ENCODE data around the gene ATP9B. TPM values are rescaled to one million over a fixed set of nuclear protein-coding genes. Genes with fewer than 3 reads are reported as not detected.
"Not testable (repeated sequence)": the region's sequence is repeated elsewhere in the genome, so short reads cannot be mapped to it uniquely, and the experiment has no call there.

Gene ATP9B
- total RNA-seq, 1 experiment from 2014 or later: 15.6 TPM

- TF ChIP-seq, protein P1, sequence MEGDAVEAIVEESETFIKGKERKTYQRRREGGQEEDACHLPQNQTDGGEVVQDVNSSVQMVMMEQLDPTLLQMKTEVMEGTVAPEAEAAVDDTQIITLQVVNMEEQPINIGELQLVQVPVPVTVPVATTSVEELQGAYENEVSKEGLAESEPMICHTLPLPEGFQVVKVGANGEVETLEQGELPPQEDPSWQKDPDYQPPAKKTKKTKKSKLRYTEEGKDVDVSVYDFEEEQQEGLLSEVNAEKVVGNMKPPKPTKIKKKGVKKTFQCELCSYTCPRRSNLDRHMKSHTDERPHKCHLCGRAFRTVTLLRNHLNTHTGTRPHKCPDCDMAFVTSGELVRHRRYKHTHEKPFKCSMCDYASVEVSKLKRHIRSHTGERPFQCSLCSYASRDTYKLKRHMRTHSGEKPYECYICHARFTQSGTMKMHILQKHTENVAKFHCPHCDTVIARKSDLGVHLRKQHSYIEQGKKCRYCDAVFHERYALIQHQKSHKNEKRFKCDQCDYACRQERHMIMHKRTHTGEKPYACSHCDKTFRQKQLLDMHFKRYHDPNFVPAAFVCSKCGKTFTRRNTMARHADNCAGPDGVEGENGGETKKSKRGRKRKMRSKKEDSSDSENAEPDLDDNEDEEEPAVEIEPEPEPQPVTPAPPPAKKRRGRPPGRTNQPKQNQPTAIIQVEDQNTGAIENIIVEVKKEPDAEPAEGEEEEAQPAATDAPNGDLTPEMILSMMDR (conservative IDR thresholded peaks at IDR 0.05; ENCODE audit: low read depth, low read length): no peak
- TF ChIP-seq EZH2phosphoT487 (IDR thresholded peaks at IDR 0.05; ENCODE audit: borderline replicate concordance, low read length) (no peak), EZH2 (IDR thresholded peaks at IDR 0.05; ENCODE audit: low read length, unreplicated experiment) (no peak)
- no peaks in the 10 kb centered on the region for H3F3A ChIP-seq (ENCODE audit: low read length, unreplicated experiment)
- POLR2A ChIA-PET (ENCODE audit: unreplicated experiment): no interaction called here
- no TSS peak for BruUV-seq (replicated peaks)
- H3K9ac ChIP-seq (ENCODE audit: low read length): no peak overlapping the region
- H3K79me2 ChIP-seq (ENCODE audit: low read length): peaks cover 50% of the 10 kb centered on the region
- H3K9me3 ChIP-seq (ENCODE audit: low read length): no peaks in the 10 kb centered on the region
- CTCF ChIA-PET: no interaction called here
- 0 out of 2 replicates have a peak, but pooled peaks cover 6% of the 10 kb centered on the region for H4K20me1 ChIP-seq (ENCODE audit: low read length)
- DNase-seq: no peak
- H3K4me3 ChIP-seq (ENCODE audit: low read length): no peak overlapping the region
- no peaks in the 10 kb centered on the region for H3K9me2 ChIP-seq (replicated peaks; ENCODE audit: low read length)
- intact Hi-C loops (cut with micrococcal nuclease): no loop called here
- H3K4me1 ChIP-seq (ENCODE audit: insufficient read depth, low read length): no peaks in the 10 kb centered on the region
- H3K27me3 ChIP-seq (ENCODE audit: low read length): no peaks in the 10 kb centered on the region
- ATAC-seq: no peak
- no peak overlapping the region for H2AFZ ChIP-seq (ENCODE audit: low read length)
- H3K27ac ChIP-seq (ENCODE audit: low read length): no peak overlapping the region
- H3K36me3 ChIP-seq (ENCODE audit: low read depth, low read length): no peaks in the 10 kb centered on the region
- no peak overlapping the region for H3K4me2 ChIP-seq (ENCODE audit: low read length)
These were observed 8.0 kb downstream of the ATP9B start for GRCh38 chr18:79077181-79077580.

DNA sequence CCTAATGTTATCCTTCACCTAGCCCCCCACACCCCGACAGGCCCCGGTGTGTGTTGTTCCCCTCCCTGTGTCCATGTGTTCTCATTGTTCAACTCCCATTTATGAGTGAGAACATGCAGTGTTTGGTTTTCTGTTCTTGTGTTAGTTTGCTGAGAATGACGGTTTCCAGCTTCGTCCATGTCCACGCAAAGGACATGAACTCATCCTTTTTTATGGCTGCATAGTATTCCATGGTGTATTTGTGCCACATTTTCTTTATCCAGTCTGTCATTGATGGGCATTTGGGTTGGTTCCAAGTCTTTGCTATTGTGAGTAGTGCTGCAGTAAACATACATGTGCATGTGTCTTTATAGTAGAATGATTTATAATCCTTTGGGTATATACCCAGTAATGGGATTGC, 9.6 kb downstream of the ATP9B start:
- H3K9me3 ChIP-seq (ENCODE audit: low read length); DNase-seq; BruUV-seq (replicated peaks); H3K36me3 ChIP-seq (ENCODE audit: low read depth, low read length); H3K4me2 ChIP-seq (ENCODE audit: low read length); H3K9ac ChIP-seq (ENCODE audit: low read length); H3K27ac ChIP-seq (ENCODE audit: low read length); H3K27me3 ChIP-seq (ENCODE audit: low read length); CTCF ChIA-PET; intact Hi-C loops (cut with micrococcal nuclease); H2AFZ ChIP-seq (ENCODE audit: low read length); H4K20me1 ChIP-seq (ENCODE audit: low read length); H3K9me2 ChIP-seq (replicated peaks; ENCODE audit: low read length); H3K4me3 ChIP-seq (ENCODE audit: low read length); POLR2A ChIA-PET (ENCODE audit: unreplicated experiment); H3K4me1 ChIP-seq (ENCODE audit: insufficient read depth, low read length); ATAC-seq; H3F3A ChIP-seq (ENCODE audit: low read length, unreplicated experiment): not testable (repeated sequence)
- peaks cover 47% of the 10 kb centered on the region for H3K79me2 ChIP-seq (ENCODE audit: low read length)

- DNase-seq: peak; percentile 6
- Histone ChIP-seq H3K36me3 (ENCODE audit: low read depth, low read length) (no peaks in the 10 kb centered on the region), H3F3A (ENCODE audit: low read length, unreplicated experiment) (no peaks in the 10 kb centered on the region), H3K79me2 (ENCODE audit: low read length) (peaks cover 49% of the 10 kb centered on the region), H3K4me3 (ENCODE audit: low read length) (no peak overlapping the region), H3K9ac (ENCODE audit: low read length) (no peak overlapping the region), H3K4me1 (ENCODE audit: insufficient read depth, low read length) (no peaks in the 10 kb centered on the region), H3K9me3 (ENCODE audit: low read length) (no peaks in the 10 kb centered on the region), H3K27ac (ENCODE audit: low read length) (no peak overlapping the region), H3K9me2 (replicated peaks; ENCODE audit: low read length) (no peaks in the 10 kb centered on the region), H4K20me1 (ENCODE audit: low read length) (no peaks in the 10 kb centered on the region), H2AFZ (ENCODE audit: low read length) (no peak overlapping the region), H3K4me2 (ENCODE audit: low read length) (no peak overlapping the region), H3K27me3 (ENCODE audit: low read length) (no peaks in the 10 kb centered on the region)
- intact Hi-C loops (cut with micrococcal nuclease): no loop called here
- BruUV-seq (replicated peaks): no TSS peak
- TF ChIP-seq EZH2 (IDR thresholded peaks at IDR 0.05; ENCODE audit: low read length, unreplicated experiment) (no peak), EZH2phosphoT487 (IDR thresholded peaks at IDR 0.05; ENCODE audit: borderline replicate concordance, low read length) (no peak)
- TF ChIP-seq, protein P1 (conservative IDR thresholded peaks at IDR 0.05; ENCODE audit: low read depth, low read length): no peak
- no peak for ATAC-seq
- ChIA-PET POLR2A (ENCODE audit: unreplicated experiment) (no interaction called here), CTCF (no interaction called here)
These were observed 23.7 kb downstream of the ATP9B start for GRCh38 chr18:79092874-79093273.

All from PC-3 (cell line).